CD4-positive, alpha-beta T cell treated with Interleukin-15 for 1 hour (primary cell): ENCODE data around the gene MPRIP.

Source experiments
- DNase-seq: peaks from one replicate; pipeline ENCODE4 v3.0.0-alpha.2; 2020

The MPRIP gene

DNA sequence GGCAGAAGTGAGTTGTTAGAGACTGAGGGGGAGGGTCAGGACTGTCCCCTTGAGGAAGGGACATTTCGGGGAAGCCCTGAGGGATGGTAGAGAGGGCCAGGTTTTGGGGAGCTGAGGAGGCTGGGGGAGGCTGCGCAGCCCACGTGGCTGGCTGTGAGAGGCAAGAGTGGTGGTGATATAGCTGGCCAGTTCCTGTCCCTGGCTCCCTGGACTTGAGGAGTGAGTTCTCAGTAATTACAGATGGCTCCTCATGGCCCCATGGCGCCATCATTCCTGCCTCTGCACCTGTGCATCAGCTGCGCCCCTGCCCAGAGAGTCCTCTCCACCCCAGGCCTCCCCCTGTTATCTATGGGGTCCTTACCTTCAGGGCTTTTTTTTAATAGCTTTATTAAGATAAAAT, 30.3 kb downstream of the MPRIP start:
- no peak for DNase-seq

DNA sequence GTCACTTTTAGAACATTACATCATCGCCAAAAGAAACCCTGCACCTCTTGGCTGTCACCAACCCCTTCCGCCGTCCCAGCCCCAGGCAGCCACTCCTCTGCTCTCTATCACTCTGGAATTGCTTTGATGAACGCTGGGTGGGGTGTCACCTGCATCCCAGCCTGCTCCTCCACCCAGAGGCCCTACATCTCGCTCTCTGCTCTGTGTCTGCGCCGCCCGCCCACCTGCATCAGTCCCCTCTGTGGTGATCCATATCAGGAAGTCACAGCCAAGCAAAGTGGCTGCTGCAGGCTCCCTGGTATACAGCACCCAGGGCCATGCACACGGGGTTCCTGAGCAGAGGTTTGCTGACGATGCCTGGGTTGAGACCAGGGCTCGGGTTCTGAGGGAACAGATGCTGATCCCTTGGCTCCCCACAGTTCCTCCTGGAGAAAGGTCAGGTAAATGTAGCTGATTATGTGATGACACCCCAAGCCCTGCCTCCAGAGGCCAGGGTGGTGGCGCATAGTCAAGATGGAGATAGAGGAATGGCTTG, 30.8 kb downstream of the MPRIP start:
- DNase-seq: no peak

DNA sequence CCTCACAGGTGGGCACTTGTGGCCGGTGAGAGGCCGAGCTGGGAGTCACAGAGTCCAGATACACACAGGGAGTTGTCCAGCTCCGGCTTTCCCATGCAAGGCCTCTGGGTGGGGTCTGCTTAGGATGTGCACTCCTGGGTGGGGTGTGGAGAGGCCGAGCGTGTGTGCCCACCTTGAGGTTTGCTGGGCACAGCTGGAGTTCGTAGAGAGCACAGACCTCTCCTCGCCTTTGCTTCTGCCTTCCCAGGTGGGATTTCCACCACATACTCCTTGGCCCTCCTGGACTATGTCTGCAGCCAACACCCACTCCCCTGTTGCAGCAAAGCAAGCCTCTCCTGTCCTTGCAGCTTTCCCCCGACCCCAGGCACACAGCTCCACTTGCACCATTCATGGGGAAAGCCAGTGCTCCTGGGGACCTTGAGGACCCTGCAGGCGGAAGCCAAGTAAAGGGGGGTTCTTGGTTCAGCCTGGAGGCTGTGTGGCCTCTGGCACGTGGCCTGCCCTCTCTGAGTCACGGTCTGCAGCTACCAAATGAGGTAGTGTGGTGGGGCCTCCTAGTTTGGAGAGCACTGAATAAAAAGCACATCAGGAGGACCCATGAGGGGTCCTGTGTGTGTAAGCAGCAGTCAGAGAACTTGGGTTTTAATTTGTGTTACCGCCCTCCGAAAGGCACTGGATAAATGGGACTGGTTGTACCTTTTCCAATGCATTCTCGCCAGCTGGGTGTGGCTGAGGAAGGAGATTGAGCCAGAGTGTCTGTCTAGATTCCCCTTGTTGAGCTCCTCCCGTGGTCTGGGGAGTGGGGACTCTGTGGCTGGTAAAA, 31.5 kb downstream of the MPRIP start:
- DNase-seq: no peak

DNA sequence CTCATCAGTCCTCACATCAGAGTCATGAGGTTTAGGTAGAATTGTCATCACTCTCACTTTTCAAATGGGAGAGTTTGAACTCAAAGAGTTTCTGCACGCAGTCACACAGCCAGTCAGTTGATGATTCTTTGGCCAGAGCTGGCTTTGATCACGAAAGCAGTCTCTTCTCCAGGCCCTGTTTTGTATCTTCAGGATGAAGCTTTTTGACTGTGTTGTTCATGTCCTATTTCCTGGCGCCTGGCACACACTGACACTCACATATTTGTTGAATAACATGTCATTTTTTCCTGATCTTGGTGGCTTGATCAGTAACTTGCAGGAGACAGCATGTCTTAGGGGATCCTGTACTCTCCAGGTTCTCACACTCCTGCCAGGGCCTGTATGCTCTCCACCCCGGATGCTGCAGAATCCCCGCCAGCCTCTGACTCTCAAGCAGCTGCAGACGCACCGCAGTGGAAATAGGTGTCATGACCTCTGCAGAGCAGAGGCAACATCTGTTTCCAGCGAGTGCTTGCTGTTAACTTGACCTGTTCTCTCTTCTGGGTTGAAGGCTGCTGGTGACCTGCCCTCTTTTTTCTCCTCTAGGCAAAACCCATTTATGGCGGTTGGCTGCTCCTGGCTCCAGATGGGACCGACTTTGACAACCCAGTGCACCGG, 33.0 kb downstream of the MPRIP start:
- DNase-seq: no peak

DNA sequence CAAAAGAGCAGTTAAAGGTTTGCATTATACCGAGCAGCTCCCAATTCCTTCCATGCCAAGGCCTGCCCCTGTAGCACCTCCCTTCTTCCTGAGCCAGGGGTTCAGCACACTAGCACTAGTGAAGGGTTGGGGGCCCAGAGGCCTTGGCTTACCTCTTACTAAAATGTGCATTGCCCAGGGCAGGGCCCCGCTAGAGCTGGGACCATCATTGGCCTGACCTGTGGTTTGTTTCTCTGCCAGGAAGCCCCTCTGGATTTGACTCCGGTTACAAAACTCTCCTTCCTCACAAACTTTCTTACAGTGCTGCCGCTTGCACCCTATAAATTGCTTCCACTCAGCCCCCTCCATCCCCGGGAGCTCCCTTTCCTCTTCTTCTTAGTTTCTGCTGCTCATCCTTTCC, 33.8 kb downstream of the MPRIP start:
- DNase-seq: no peak

DNA sequence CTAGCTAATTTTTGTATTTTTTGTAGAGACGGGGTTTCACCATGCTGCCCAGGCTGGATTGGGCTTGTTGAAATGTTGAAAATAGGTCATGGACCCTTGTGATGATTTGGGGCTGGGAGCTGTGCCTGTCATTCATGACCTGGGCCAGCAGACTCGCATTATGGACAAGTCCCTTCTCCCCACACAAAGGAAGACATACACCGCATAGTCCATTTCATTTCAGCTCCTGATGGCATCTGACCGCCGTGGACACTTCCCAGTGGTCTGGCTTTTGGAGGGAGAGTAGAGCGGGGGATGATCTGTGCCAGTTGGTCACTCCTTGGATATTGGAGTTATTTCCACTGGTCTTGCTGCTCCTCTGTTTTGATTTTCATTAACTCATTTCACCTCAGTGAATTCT, 34.8 kb downstream of the MPRIP start:
- DNase-seq: no peak

DNA sequence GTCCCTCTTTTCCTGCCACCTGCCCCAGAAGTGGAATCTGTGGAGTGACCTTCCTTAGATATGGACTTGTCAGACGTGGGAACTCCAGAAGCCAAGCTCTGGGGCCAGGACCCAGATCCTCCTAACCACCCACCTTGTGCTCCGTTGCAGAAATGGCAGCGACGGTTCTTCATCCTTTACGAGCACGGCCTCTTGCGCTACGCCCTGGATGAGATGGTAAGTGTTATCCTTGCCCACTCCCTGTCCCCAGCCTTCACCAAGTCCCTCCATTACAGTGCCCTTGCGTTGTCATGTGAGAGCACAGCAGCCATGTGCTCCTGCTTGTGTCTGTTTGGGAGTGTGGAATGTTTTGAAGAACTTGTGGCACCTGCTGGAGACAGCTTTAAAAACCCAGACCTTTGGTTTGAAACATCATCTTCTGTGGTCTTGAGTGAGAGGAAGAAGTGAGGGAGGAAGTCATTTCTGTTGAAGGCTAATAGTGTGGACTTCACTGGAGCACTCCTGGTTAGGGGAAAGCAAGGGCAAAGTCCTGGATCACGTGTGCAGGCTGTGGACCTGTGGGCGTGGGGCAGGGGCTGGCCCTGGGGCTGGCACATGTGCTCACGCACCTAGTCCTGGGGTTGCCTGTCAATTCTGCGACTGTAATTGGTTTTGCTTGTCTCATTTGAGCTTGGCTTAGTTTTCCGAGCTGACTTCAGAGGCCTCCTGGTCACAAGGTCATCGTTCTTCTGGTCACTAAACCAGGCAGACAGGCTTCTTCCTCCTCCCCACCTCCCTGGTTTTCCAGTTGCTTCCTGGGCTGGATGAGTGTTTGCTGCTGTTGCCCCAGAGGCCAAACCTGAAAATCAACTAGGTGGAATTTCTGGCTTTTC, 35.8 kb downstream of the MPRIP start:
- DNase-seq: no peak

DNA sequence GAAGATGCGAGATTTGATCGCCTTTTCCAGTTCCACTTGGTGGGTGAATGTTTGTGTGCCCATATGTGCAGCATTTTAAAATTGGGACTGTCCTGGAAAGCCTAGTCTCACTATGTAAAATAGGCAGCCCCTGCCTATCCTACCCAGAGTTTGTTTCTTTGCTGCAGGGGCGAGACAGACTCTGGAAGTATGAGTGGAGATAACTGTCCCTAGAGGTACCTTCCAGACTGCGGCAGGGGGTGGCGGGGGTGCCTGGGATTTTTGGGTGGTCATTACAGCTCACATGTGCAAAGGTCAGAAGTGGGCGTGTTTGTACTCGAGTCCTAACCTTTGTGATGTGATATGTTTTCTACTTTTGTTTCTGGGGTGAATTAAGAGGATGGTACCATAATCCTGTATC, 36.6 kb downstream of the MPRIP start:
- DNase-seq: no peak

DNA sequence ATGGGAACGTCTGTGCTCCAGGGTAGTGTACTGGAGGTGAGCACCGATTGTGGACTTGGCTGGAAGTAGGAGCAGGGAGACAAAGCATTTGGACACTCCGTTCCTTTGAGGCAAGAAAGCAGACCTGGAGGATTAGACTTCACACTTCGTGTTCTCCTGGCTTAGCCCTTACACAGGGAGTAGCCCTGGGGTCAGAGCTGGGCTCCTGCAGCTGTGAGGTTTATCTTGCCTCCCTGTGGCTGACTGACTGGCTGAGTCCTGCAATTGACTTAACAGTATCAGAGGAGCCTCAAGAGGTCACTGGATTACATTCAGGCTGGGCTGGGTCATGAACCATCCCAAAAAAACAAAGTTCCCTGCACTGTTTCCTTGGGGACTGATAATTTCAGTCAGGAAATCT, 37.1 kb downstream of the MPRIP start:
- no peak for DNase-seq

DNA sequence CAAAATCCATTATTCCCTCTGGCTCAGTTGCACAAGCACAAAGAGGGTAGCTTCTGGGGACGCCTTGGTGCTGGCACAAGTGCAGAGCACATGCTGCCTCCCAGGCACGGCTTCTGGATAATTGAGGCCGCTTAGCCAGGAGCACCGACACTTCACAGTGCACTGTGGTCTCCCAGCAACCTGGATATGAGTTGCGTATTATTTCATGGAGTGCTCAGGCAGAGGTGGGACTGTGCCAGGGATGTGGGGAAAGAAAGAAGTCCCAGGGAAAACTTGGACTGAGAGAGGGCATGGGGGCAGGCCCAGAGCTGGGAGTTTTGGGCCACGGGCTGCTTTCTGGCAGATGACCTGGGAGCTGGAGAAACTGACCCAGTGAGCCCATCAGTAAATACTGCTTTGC, 37.5 kb downstream of the MPRIP start:
- no peak for DNase-seq

DNA sequence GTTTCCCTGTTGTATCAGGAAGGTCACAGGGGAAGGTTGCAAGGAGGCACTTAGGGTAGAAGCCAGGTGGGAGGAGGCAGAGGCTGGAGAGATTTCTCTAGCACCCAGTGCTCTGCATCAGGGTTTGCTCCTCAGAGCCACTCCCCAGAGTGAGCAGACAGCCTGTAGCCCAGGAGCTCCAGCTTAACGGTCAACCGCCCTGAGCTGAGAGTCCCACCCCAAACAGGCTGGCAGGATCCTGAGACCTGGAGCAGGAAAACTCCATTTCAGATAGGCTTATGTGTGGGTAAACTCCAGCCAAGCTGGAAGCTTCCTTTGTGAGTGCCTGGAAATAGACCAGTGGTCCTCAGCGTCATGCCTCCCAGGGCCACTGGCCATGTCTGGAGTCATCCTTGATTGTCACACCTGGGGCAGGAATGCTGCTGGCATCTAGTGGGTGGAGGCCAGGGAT, 37.9 kb downstream of the MPRIP start:
- DNase-seq: no peak

- no peak for DNase-seq
Measured at GRCh38 chr17:17080781-17081180, 38.5 kb downstream of the MPRIP start.

DNA sequence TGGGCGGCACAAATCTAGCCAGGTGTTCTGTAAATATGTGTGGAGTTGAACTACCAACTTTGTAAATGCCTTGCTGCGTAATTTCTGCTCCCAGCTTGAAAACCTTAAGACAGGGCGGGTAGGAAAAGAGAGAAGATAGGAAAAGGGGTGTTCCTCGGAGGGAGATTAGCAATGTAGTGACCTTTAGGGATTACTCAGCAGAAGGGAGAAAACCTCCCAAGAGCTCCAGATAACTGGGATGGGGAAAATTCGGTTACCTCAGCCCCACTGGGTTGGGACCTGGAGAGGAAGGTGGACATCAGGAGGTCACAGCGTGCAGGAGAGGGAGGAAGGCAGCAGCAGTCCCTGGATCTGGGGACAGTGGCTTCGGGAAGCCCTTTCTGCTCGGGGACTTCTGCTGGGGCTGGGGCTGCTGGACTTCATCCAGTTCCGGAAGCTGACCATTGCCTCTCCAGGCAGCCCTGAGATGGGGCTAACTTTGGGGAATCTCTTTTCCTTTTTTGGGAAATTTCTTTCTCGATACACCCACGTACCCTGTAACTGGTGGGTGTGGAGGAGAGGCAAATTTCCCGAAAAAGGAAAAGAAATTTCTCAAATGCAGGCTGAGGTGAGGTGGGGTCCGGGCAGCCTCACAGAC, 39.2 kb downstream of the MPRIP start:
- DNase-seq: no peak

DNA sequence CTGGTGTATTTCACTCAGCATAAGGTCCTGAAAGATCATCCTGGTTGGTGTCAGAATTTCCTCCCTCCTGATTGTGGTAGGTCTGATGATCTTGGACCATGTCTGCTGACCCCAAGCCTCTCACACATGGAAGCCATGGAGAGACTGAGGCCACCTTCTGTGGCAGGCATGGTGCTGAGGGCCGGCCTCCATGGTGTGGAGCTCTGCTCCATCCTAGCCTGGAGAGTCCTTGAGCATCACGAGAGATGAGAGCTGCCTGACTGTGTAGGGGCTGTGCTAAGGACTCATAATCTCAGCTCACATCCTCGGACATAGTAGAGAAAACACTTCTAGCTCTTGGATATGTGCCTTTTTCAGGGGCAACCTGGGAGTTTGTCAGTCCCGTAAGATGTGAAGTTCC, 40.6 kb downstream of the MPRIP start:
- DNase-seq: no peak

GRCh38 chr17:17084317-17084835, 42.1 kb downstream of the MPRIP start:
- no peak for DNase-seq

- no peak for DNase-seq
Measured at GRCh38 chr17:17084941-17085340, 42.7 kb downstream of the MPRIP start.

GRCh38 chr17:17086585-17086984, 44.3 kb downstream of the MPRIP start:
- DNase-seq: no peak

DNA sequence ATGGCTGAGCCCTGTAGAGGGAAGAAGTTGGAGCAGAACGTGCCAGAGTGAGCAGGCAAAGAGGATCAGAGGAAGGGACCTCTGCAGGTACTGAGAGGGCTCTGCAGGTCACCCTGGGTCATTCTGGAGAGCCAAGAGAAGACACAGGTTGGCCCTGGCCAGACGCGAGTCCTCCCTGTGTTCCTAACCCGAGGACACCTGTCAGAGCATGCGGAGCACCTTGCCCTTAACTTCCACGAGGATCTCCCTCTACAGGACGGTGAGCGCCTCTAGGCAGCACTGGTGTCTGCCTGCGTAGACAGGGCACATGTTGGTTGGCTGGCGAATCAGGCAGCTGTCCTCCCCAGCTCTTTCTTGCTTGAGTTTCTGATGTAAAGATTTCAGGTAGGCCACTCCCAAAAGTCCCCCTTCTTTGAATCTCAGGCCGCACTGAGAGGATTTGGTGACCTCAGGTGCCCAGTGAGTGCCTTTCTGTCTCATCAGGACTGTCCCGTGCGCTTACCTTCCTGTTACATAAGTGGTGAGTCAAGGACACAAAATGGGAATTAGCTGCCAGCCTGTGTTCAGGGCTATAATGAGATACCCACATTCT, 45.3 kb downstream of the MPRIP start:
- DNase-seq: no peak

DNA sequence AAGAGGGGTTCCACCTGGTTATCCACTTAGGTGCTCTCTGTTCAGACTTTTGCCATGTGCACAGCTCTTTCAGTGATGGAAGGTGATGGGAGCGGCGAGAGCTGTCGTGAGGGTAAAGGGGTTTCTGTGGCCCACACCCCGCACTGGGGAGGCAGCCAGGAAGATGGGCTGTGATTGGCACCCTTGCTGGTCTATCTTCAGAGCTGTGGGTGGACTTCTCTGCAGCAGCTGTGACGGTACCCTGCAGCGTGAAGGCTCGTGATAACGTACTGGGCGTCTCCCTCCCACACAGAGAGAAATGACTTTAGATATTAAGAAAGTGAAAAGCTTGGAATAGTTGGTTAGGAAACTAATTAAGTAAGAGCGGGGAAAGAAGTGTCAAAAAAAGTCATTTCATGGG, 45.8 kb downstream of the MPRIP start:
- DNase-seq: no peak

- no peak for DNase-seq
Measured at GRCh38 chr17:17088541-17089525, 46.6 kb downstream of the MPRIP start.
